ENCODE data around the gene NBPF11.
"Not testable (repeated sequence)": the region's sequence is repeated elsewhere in the genome, so short reads cannot be mapped to it uniquely, and the experiment has no call there.

Gene NBPF11

GRCh38 chr1:148160048-148160342, 7.9 kb upstream of the NBPF11 start:
- no peak overlapping the region for H3K9ac ChIP-seq
- no peak overlapping the region for H3K4me2 ChIP-seq (ENCODE audit: low read length)
- no peaks in the 10 kb centered on the region for H3K4me1 ChIP-seq
- H3K4me3 ChIP-seq (ENCODE audit: low read depth, low read length) = no peak overlapping the region
- H3K27me3 ChIP-seq (ENCODE audit: control insufficient read depth, insufficient read depth, low read length) = peaks cover 6% of the 10 kb centered on the region
- TF ChIP-seq CTCF (IDR thresholded peaks at IDR 0.05) = no peak
- H3K79me2 ChIP-seq = no peaks in the 10 kb centered on the region
- H3K9me3 ChIP-seq (ENCODE audit: control insufficient read depth, low read length) = no peaks in the 10 kb centered on the region
- no peaks in the 10 kb centered on the region for H3K36me3 ChIP-seq (ENCODE audit: control insufficient read depth, insufficient read depth, low read length)
- no peak overlapping the region for H2AFZ ChIP-seq
- H3K27ac ChIP-seq = no peak overlapping the region

GRCh38 chr1:148158341-148159003, 6.4 kb upstream of the NBPF11 start:
- no peak overlapping the region for H3K9ac ChIP-seq
- TF ChIP-seq CTCF (IDR thresholded peaks at IDR 0.05) = no peak
- H3K27me3 ChIP-seq (ENCODE audit: control insufficient read depth, insufficient read depth, low read length) = peaks cover 6% of the 10 kb centered on the region
- no peaks in the 10 kb centered on the region for H3K4me1 ChIP-seq
- no peak overlapping the region for H3K27ac ChIP-seq
- H3K9me3 ChIP-seq (ENCODE audit: control insufficient read depth, low read length) = no peaks in the 10 kb centered on the region
- no peak overlapping the region for H3K4me3 ChIP-seq (ENCODE audit: low read depth, low read length)
- H3K36me3 ChIP-seq (ENCODE audit: control insufficient read depth, insufficient read depth, low read length) = no peaks in the 10 kb centered on the region
- H3K4me2 ChIP-seq (ENCODE audit: low read length) = no peak overlapping the region
- no peaks in the 10 kb centered on the region for H3K79me2 ChIP-seq
- no peak overlapping the region for H2AFZ ChIP-seq

- not testable (repeated sequence) for H3K27me3 ChIP-seq (ENCODE audit: control insufficient read depth, insufficient read depth, low read length); H3K9me3 ChIP-seq (ENCODE audit: control insufficient read depth, low read length); H2AFZ ChIP-seq; H3K36me3 ChIP-seq (ENCODE audit: control insufficient read depth, insufficient read depth, low read length); H3K9ac ChIP-seq; H3K4me2 ChIP-seq (ENCODE audit: low read length); H3K79me2 ChIP-seq; H3K4me3 ChIP-seq (ENCODE audit: low read depth, low read length); H3K4me1 ChIP-seq; H3K27ac ChIP-seq
These were observed 5.7 kb upstream of the NBPF11 start for GRCh38 chr1:148157803-148158202.

- H2AFZ ChIP-seq; H3K27me3 ChIP-seq (ENCODE audit: control insufficient read depth, insufficient read depth, low read length); H3K27ac ChIP-seq; H3K4me2 ChIP-seq (ENCODE audit: low read length); H3K9me3 ChIP-seq (ENCODE audit: control insufficient read depth, low read length); H3K4me1 ChIP-seq; H3K36me3 ChIP-seq (ENCODE audit: control insufficient read depth, insufficient read depth, low read length); H3K79me2 ChIP-seq; H3K9ac ChIP-seq; H3K4me3 ChIP-seq (ENCODE audit: low read depth, low read length): not testable (repeated sequence)
These were observed 3.6 kb upstream of the NBPF11 start for GRCh38 chr1:148155494-148156275.

GRCh38 chr1:148152795-148153194, 714 bp upstream of the NBPF11 start:
- not testable (repeated sequence) for H3K4me2 ChIP-seq (ENCODE audit: low read length); H3K9me3 ChIP-seq (ENCODE audit: control insufficient read depth, low read length); H3K36me3 ChIP-seq (ENCODE audit: control insufficient read depth, insufficient read depth, low read length); H3K4me3 ChIP-seq (ENCODE audit: low read depth, low read length); H3K4me1 ChIP-seq; H3K79me2 ChIP-seq; H3K27me3 ChIP-seq (ENCODE audit: control insufficient read depth, insufficient read depth, low read length); H3K9ac ChIP-seq; H3K27ac ChIP-seq; H2AFZ ChIP-seq

GRCh38 chr1:148151371-148151819, 686 bp downstream of the NBPF11 start:
- not testable (repeated sequence) for H3K4me1 ChIP-seq, H3K9ac ChIP-seq

GRCh38 chr1:148150945-148151344, 1.1 kb downstream of the NBPF11 start:
- not testable (repeated sequence) for H3K36me3 ChIP-seq (ENCODE audit: control insufficient read depth, insufficient read depth, low read length); H3K79me2 ChIP-seq; H3K4me1 ChIP-seq; H3K27ac ChIP-seq; H3K27me3 ChIP-seq (ENCODE audit: control insufficient read depth, insufficient read depth, low read length); H3K9ac ChIP-seq; H3K9me3 ChIP-seq (ENCODE audit: control insufficient read depth, low read length); H2AFZ ChIP-seq
- Histone ChIP-seq H3K4me3 (ENCODE audit: low read depth, low read length) (peak overlapping the region; percentile 68), H3K4me2 (ENCODE audit: low read length) (peak overlapping the region; percentile 67)

More at GRCh38 chr1:148151371-148151819, 686 bp downstream of the NBPF11 start:
- H3K36me3 ChIP-seq (ENCODE audit: control insufficient read depth, insufficient read depth, low read length); H3K27ac ChIP-seq; H3K79me2 ChIP-seq; H3K9me3 ChIP-seq (ENCODE audit: control insufficient read depth, low read length); H3K27me3 ChIP-seq (ENCODE audit: control insufficient read depth, insufficient read depth, low read length): not testable (repeated sequence)
- H2AFZ ChIP-seq = peak overlapping the region; percentile 42
- peak overlapping the region; percentile 67 for H3K4me2 ChIP-seq (ENCODE audit: low read length)
- peak overlapping the region; percentile 68 for H3K4me3 ChIP-seq (ENCODE audit: low read depth, low read length)

- H3K79me2 ChIP-seq; H3K9me3 ChIP-seq (ENCODE audit: control insufficient read depth, low read length); H3K4me3 ChIP-seq (ENCODE audit: low read depth, low read length); H3K9ac ChIP-seq; H3K4me1 ChIP-seq; H2AFZ ChIP-seq; H3K36me3 ChIP-seq (ENCODE audit: control insufficient read depth, insufficient read depth, low read length); H3K4me2 ChIP-seq (ENCODE audit: low read length); H3K27me3 ChIP-seq (ENCODE audit: control insufficient read depth, insufficient read depth, low read length); H3K27ac ChIP-seq: not testable (repeated sequence)
These were observed 2.1 kb downstream of the NBPF11 start for GRCh38 chr1:148150014-148150413.

GRCh38 chr1:148149050-148149815, 2.8 kb downstream of the NBPF11 start:
- not testable (repeated sequence) for H3K79me2 ChIP-seq; H3K27me3 ChIP-seq (ENCODE audit: control insufficient read depth, insufficient read depth, low read length); H3K9ac ChIP-seq; H3K4me2 ChIP-seq (ENCODE audit: low read length); H3K9me3 ChIP-seq (ENCODE audit: control insufficient read depth, low read length); H3K27ac ChIP-seq; H3K36me3 ChIP-seq (ENCODE audit: control insufficient read depth, insufficient read depth, low read length); H3K4me1 ChIP-seq; H3K4me3 ChIP-seq (ENCODE audit: low read depth, low read length); H2AFZ ChIP-seq

Data from parathyroid adenoma (tissue), 2 donors.